ENCODE measurements around the gene OR5J2.
"Not testable (repeated sequence)": the region's sequence is repeated elsewhere in the genome, so short reads cannot be mapped to it uniquely, and the experiment has no call there.

OR5J2 gene

GRCh38 chr11:56176318-56176717 lies at the start of gene OR5J2:
TSS of gene OR5J2 (plus strand) at chr11:56176618. CDS start at chr11:56176618, 0 bp downstream.
- Mint-ChIP-seq H3K27me3 (ENCODE audit: low read depth) (no peaks in the 10 kb centered on the region), H3K36me3 (ENCODE audit: low read depth) (no peaks in the 10 kb centered on the region), H3K27ac (no peak within 1 kb of the TSS), H3K9me3 (peaks cover 3% of the 10 kb centered on the region), H3K4me1 (no peaks in the 10 kb centered on the region), H3K4me3 (no peak within 1 kb of the TSS)
- TF ChIP-seq CTCF (IDR thresholded peaks at IDR 0.05; ENCODE audit: unreplicated experiment in 3 of 3), result no peak

GRCh38 chr11:56140151-56140661 lies 36.2 kb upstream of the OR5J2 start, which contains the start of gene OR8J3:
TSS of gene OR8J3 (minus strand) at chr11:56140201. CDS start at chr11:56137718, 2,483 bp downstream.
- Mint-ChIP-seq H3K36me3 (ENCODE audit: low read depth) (no peaks in the 10 kb centered on the region), H3K27ac (no peak within 1 kb of the TSS), H3K4me3 (no peak within 1 kb of the TSS), H3K27me3 (ENCODE audit: low read depth) (no peaks in the 10 kb centered on the region), H3K4me1 (no peaks in the 10 kb centered on the region), H3K9me3 (peaks cover 4% of the 10 kb centered on the region)
- no peak for TF ChIP-seq CTCF (IDR thresholded peaks at IDR 0.05; ENCODE audit: unreplicated experiment in 3 of 3)

- not testable (repeated sequence) for H3K9me3 Mint-ChIP-seq, H3K4me3 Mint-ChIP-seq
Observed at GRCh38 chr11:56143681-56144080, 32.7 kb upstream of the OR5J2 start.

GRCh38 chr11:56151376-56151775 lies 25.0 kb upstream of the OR5J2 start:
- TF ChIP-seq CTCF (IDR thresholded peaks at IDR 0.05; ENCODE audit: unreplicated experiment in 3 of 3), result no peak
- Mint-ChIP-seq H3K4me3 (no peak overlapping the region), H3K9me3 (peaks cover 17% of the 10 kb centered on the region), H3K27me3 (ENCODE audit: low read depth) (no peaks in the 10 kb centered on the region), H3K4me1 (no peaks in the 10 kb centered on the region), H3K27ac (no peak overlapping the region), H3K36me3 (ENCODE audit: low read depth) (no peaks in the 10 kb centered on the region)

More at GRCh38 chr11:56143681-56144080, 32.7 kb upstream of the OR5J2 start:
- not testable (repeated sequence) for H3K27me3 Mint-ChIP-seq (ENCODE audit: low read depth); H3K27ac Mint-ChIP-seq; H3K36me3 Mint-ChIP-seq (ENCODE audit: low read depth); H3K4me1 Mint-ChIP-seq

GRCh38 chr11:56152333-56152732 lies 24.1 kb upstream of the OR5J2 start:
- no peaks in the 10 kb centered on the region for H3K27me3 Mint-ChIP-seq (ENCODE audit: low read depth)
- no peak overlapping the region for H3K4me3 Mint-ChIP-seq
- H3K27ac Mint-ChIP-seq, result no peak overlapping the region
- peaks cover 22% of the 10 kb centered on the region for H3K9me3 Mint-ChIP-seq
- no peaks in the 10 kb centered on the region for H3K36me3 Mint-ChIP-seq (ENCODE audit: low read depth)
- H3K4me1 Mint-ChIP-seq, result no peaks in the 10 kb centered on the region
- no peak for TF ChIP-seq CTCF (IDR thresholded peaks at IDR 0.05; ENCODE audit: unreplicated experiment in 3 of 3)

- H3K9me3 Mint-ChIP-seq, result peaks cover 7% of the 10 kb centered on the region
- H3K27me3 Mint-ChIP-seq (ENCODE audit: low read depth), result no peaks in the 10 kb centered on the region
- H3K4me3 Mint-ChIP-seq, result no peak within 1 kb of the TSS
- no peak within 1 kb of the TSS for H3K27ac Mint-ChIP-seq
- TF ChIP-seq CTCF (IDR thresholded peaks at IDR 0.05; ENCODE audit: unreplicated experiment in 3 of 3), result no peak
- H3K36me3 Mint-ChIP-seq (ENCODE audit: low read depth), result no peaks in the 10 kb centered on the region
- H3K4me1 Mint-ChIP-seq, result no peaks in the 10 kb centered on the region
Observed at GRCh38 chr11:56160217-56160616, 16.2 kb upstream of the OR5J2 start, which contains the start of gene OR8K5. TSS of gene OR8K5 (minus strand) at chr11:56160317. CDS start at chr11:56160317, 0 bp downstream.

Measured in nephron (organoid).